CD4-positive, alpha-beta memory T cell (primary cell): ENCODE measurements around the gene SCN1A. TPM values are rescaled to one million over a fixed set of nuclear protein-coding genes. Genes with fewer than 3 reads are reported as not detected.

ENCODE experiments used
- CTCF ChIA-PET: fragments of 350-600 bp; sonication (Branson Sonifier 250); formaldehyde crosslinking; loops from one replicate; lab custom pipeline; 2021; ENCODE audit warnings: inconsistent platforms; ENCODE audit not compliant: partially characterized antibody; lab: Charles Lee
- POLR2A ChIA-PET: fragments of 350-600 bp; sonication (Branson Sonifier 250); formaldehyde crosslinking; loops from one replicate; lab custom pipeline; 2021; ENCODE audit not compliant: partially characterized antibody; lab: Charles Lee
- DNase-seq, 5 donors: peaks; one replicate each; pipeline versions ENCODE4 v3.0.0 to v3.0.0-alpha.2; 2020 to 2022; ENCODE audit warnings: mixed read lengths in 1 of 5
- H3K27ac ChIP-seq: one replicate; pipeline ENCODE4 v1.7.0; 2013; ENCODE audit warnings: low read depth, low read length
- H3K27me3 ChIP-seq: 2 replicates; pipeline ENCODE4 v1.7.0; 2013; ENCODE audit warnings: mild to moderate bottlenecking, low read length, moderate library complexity; ENCODE audit not compliant: insufficient read depth
- H3K36me3 ChIP-seq: 2 replicates; pipeline ENCODE4 v1.7.0; 2013; ENCODE audit warnings: mild to moderate bottlenecking, low read length, moderate library complexity; ENCODE audit not compliant: insufficient read depth
- H3K4me1 ChIP-seq: 2 replicates; pipeline ENCODE4 v1.7.0; 2013; ENCODE audit warnings: mild to moderate bottlenecking, low read length, moderate library complexity; ENCODE audit not compliant: insufficient read depth
- H3K4me3 ChIP-seq, 2 donors: one replicate each; pipeline ENCODE4 v1.7.0; 2013; ENCODE audit warnings: low read length in 2 of 2, mild to moderate bottlenecking in 1 of 2
- H3K9me3 ChIP-seq, 2 donors: one replicate each; pipeline ENCODE4 v1.7.0; 2013; ENCODE audit warnings: low read length in 2 of 2, control low read depth in 1 of 2; ENCODE audit not compliant: control insufficient read depth in 1 of 2
- H3K27ac Mint-ChIP-seq, 7 donors: one replicate each; pipeline ENCODE4 v1.8.0; 2020 to 2021; ENCODE audit warnings: mixed read lengths in 7 of 7, mild to moderate bottlenecking in 6 of 7, inconsistent platforms in 3 of 7, moderate library complexity in 3 of 7
- H3K27me3 Mint-ChIP-seq, 2 donors: one replicate each; pipeline ENCODE4 v1.8.0; 2020 to 2021; ENCODE audit warnings: mixed read lengths in 2 of 2
- H3K36me3 Mint-ChIP-seq, 2 donors: one replicate each; pipeline ENCODE4 v1.8.0; 2020 to 2021; ENCODE audit warnings: mixed read lengths in 2 of 2, inconsistent platforms in 1 of 2, mild to moderate bottlenecking in 1 of 2
- H3K4me1 Mint-ChIP-seq, 4 donors: one replicate each; pipeline ENCODE4 v1.8.0; 2020 to 2021; ENCODE audit warnings: mixed read lengths in 4 of 4, mild to moderate bottlenecking in 1 of 4
- H3K4me3 Mint-ChIP-seq, 8 donors: one replicate each; pipeline ENCODE4 v1.8.0; 2020 to 2021; ENCODE audit warnings: mixed read lengths in 8 of 8, mild to moderate bottlenecking in 7 of 8, moderate library complexity in 6 of 8, inconsistent platforms in 3 of 8
- H3K9me3 Mint-ChIP-seq, 8 donors: one replicate each; pipeline ENCODE4 v1.8.0; 2020 to 2021; ENCODE audit warnings: mixed read lengths in 8 of 8, mild to moderate bottlenecking in 5 of 8, inconsistent platforms in 3 of 8, moderate library complexity in 1 of 8
- intact Hi-C: fragments of 100-400 bp; cut with micrococcal nuclease; formaldehyde crosslinking; loops from one replicate; pipeline ENCODE4 v1.15.1; 2023
- polyA plus RNA-seq, 2 donors: library from polyadenylated mRNA; unstranded; fragments of 300-500 nt; fragmentation: Illumina TruSeq; gene quantifications; one replicate each; pipeline ENCODE4 v1.2.3, GENCODE V29; 2021
- total RNA-seq, 2 experiments: library from RNA; stranded (reverse); gene quantifications; one replicate each; pipeline ENCODE4 v1.2.3, GENCODE V29; 2021

Gene SCN1A
- total and polyA plus RNA-seq, 4 experiments from 2014 or later = not detected

DNA sequence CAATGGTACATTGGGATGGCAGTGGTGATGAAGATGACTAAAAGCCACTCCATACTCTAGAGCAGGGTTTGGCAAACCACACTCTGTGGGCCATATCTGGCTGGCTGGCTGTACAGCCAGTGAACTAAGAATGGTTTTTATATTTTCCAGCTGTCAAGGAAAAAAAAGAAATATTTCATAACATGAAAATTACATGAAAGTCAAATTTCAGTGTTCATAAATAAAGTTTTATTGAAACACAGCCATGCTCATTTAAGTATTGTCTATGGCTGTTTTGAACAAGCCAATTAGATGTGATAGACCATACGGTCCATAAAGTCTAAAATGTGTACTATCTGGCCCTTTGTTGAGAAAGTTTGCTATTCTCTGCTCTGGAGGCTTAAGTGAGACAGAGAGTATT lies 175.7 kb downstream of the SCN1A start:
- H3K36me3 ChIP-seq = no peaks in the 10 kb centered on the region
- ChIA-PET POLR2A (no interaction called here), CTCF (interaction anchor here (2.3 kb wide), 1 partner anchor 11 kb away, joined by 6 read pairs; no protein-coding TSS in a partner anchor)
- no peaks in the 10 kb centered on the region for H3K27me3 ChIP-seq
- DNase-seq = no peak
- no peaks in the 10 kb centered on the region for H3K9me3 Mint-ChIP-seq
- no peak overlapping the region for H3K4me3 Mint-ChIP-seq
- H3K36me3 Mint-ChIP-seq = peaks cover 11 to 16% of the 10 kb centered on the region in 2 donors
- no peak overlapping the region for H3K27ac Mint-ChIP-seq
- H3K27me3 Mint-ChIP-seq = no peaks in the 10 kb centered on the region
- H3K27ac ChIP-seq = no peak overlapping the region
- peaks cover 8 to 23% (median 14%) of the 10 kb centered on the region in 4 donors for H3K4me1 Mint-ChIP-seq
- intact Hi-C loops = loop anchor here (5.0 to 10.0 kb wide), 3 partner anchors 80 to 657 kb away; partner anchors contain the start of gene GALNT3
- no peak overlapping the region for H3K4me3 ChIP-seq
- H3K9me3 ChIP-seq = no peaks in the 10 kb centered on the region
- H3K4me1 ChIP-seq = peaks cover 41% of the 10 kb centered on the region

GRCh38 chr2:165950438-165950837 lies 177.4 kb downstream of the SCN1A start:
- intact Hi-C loops = loop anchor here (5.0 to 10.0 kb wide), 3 partner anchors 78 to 656 kb away; partner anchors contain the start of gene GALNT3
- DNase-seq = no peak
- Histone ChIP-seq H3K27ac (no peak overlapping the region), H3K9me3 (no peaks in the 10 kb centered on the region), H3K4me1 (peaks cover 41% of the 10 kb centered on the region), H3K4me3 (no peak overlapping the region), H3K27me3 (no peaks in the 10 kb centered on the region), H3K36me3 (no peaks in the 10 kb centered on the region)
- peak overlapping the region in 1 of 7 donors; percentile 36 for H3K27ac Mint-ChIP-seq
- ChIA-PET CTCF (interaction anchor here (0.6 kb wide), 1 partner anchor 43 kb away, joined by 3 read pairs; no protein-coding TSS in a partner anchor), POLR2A (no interaction called here)
- H3K27me3 Mint-ChIP-seq = no peaks in the 10 kb centered on the region
- no peak overlapping the region for H3K4me3 Mint-ChIP-seq
- H3K4me1 Mint-ChIP-seq = peaks cover 8 to 14% (median 10%) of the 10 kb centered on the region in 4 donors
- H3K9me3 Mint-ChIP-seq = no peaks in the 10 kb centered on the region
- peaks cover 11 to 16% of the 10 kb centered on the region in 2 donors for H3K36me3 Mint-ChIP-seq

- ChIA-PET POLR2A (no interaction called here), CTCF (interaction anchor here (1.5 to 2.3 kb wide), 2 partner anchors 11 to 13 kb away, joined by 4 to 11 read pairs; partner anchors contain the start of gene TTC21B)
- DNase-seq = no peak
- Histone ChIP-seq H3K4me1 (no peaks in the 10 kb centered on the region), H3K9me3 (no peaks in the 10 kb centered on the region), H3K27me3 (no peaks in the 10 kb centered on the region), H3K4me3 (no peak overlapping the region), H3K27ac (no peak overlapping the region), H3K36me3 (peaks cover 21% of the 10 kb centered on the region)
- Mint-ChIP-seq H3K4me1 (peaks cover 3 to 20% (median 12%) of the 10 kb centered on the region in 4 donors), H3K9me3 (no peaks in the 10 kb centered on the region), H3K36me3 (peaks cover 59% of the 10 kb centered on the region in 2 donors), H3K4me3 (no peak overlapping the region), H3K27me3 (no peaks in the 10 kb centered on the region), H3K27ac (no peak overlapping the region)
- intact Hi-C loops = no loop called here
These were observed 186.0 kb downstream of the SCN1A start for GRCh38 chr2:165941827-165942226.

DNA sequence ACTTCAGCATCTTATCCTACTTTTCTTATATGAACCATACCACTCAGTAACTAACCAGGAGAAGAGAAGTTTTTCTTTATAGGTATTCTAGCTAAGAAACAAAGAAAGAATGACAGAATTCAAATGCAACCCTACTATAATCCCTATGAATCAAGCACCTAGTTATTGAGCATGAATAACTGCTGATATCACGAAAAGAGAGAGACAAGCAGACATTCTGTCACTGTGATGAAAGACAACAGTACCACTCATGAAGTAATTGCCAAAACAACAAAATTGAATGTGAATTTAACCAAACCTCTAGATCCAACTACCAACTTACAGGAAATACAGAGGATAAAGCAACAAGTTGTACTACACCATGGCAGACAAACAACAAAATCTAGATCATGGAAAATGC lies 189.6 kb downstream of the SCN1A start:
- H3K27me3 Mint-ChIP-seq = no peaks in the 10 kb centered on the region
- Histone ChIP-seq H3K36me3 (peaks cover 11% of the 10 kb centered on the region), H3K27me3 (no peaks in the 10 kb centered on the region), H3K9me3 (no peaks in the 10 kb centered on the region), H3K4me1 (no peaks in the 10 kb centered on the region), H3K4me3 (no peak overlapping the region), H3K27ac (no peak overlapping the region)
- no peaks in the 10 kb centered on the region for H3K9me3 Mint-ChIP-seq
- ChIA-PET CTCF (interaction anchor here (1.9 kb wide), 1 partner anchor 17 kb away, joined by 5 read pairs; no protein-coding TSS in a partner anchor), POLR2A (no interaction called here)
- intact Hi-C loops = no loop called here
- H3K36me3 Mint-ChIP-seq = peaks cover 61 to 67% of the 10 kb centered on the region in 2 donors
- H3K4me3 Mint-ChIP-seq = no peak overlapping the region
- no peak for DNase-seq
- H3K27ac Mint-ChIP-seq = peak overlapping the region in 2 of 7 donors; percentile 5 to 60
- H3K4me1 Mint-ChIP-seq = peaks cover 3 to 18% (median 13%) of the 10 kb centered on the region in 4 donors

Other genes with a start within 250 kb of the SCN1A start
- 10 to 100 TPM; 25.6 to 30.4 TPM for gene TTC21B, start 174.2 kb downstream of the SCN1A start, total RNA-seq
- gene TTC21B, start 174.2 kb downstream of the SCN1A start, polyA plus RNA-seq = 1 to 10 TPM; 6.3 to 9.5 TPM
- not detected for gene SCN9A, start 247.9 kb upstream of the SCN1A start, total RNA-seq
- gene SCN9A, start 247.9 kb upstream of the SCN1A start, polyA plus RNA-seq = not detected